Measurements from ENCODE around the gene NOTCH1. TPM values are rescaled to one million over a fixed set of nuclear protein-coding genes. Genes with fewer than 3 reads are reported as not detected.

The NOTCH1 gene
- total RNA-seq, 1 experiment from 2014 or later, result 53.4 TPM

DNA sequence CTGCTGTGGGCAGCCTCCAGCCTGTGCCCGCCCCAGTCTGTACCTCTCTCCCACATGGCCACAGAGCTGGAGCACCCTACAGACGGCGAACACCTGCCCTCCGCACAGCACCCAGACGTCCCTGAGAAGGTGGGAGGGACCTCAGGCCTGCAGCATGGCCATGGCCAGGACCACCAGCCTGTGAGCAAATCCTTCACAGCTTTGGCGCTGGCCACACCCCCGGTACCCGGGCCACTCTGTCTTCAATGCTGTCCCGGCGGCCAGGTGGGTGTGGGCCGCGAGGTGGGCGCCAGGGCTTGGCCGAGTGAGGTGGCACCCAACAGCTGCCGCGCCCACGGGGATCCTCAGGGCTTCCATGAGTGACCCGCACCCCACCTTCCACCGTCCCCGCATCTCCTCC is 18.7 kb downstream of the NOTCH1 start:
- Mint-ChIP-seq H3K4me3 (ENCODE audit: unreplicated experiment) (no peak overlapping the region), H3K36me3 (ENCODE audit: insufficient read depth, unreplicated experiment) (peaks cover 19% of the 10 kb centered on the region), H3K4me1 (ENCODE audit: insufficient read depth, unreplicated experiment) (no peaks in the 10 kb centered on the region), H3K27ac (ENCODE audit: low read depth, unreplicated experiment) (no peak overlapping the region), H3K9me3 (ENCODE audit: unreplicated experiment) (no peaks in the 10 kb centered on the region), H3K27me3 (ENCODE audit: insufficient read depth, unreplicated experiment) (no peaks in the 10 kb centered on the region)
- ChIA-PET CTCF (interaction anchor here (1.2 to 2.1 kb wide), 2 partner anchors 41 to 98 kb away, joined by 3 to 6 read pairs; no protein-coding TSS in a partner anchor), POLR2A (interaction anchor here (1.3 kb wide), 1 partner anchor 98 kb away, joined by 3 read pairs; no protein-coding TSS in a partner anchor)
- DNase-seq (ENCODE audit: unreplicated experiment), result no peak
- BruUV-seq (replicated peaks), result no TSS peak
- no peak for TF ChIP-seq CTCF (IDR thresholded peaks at IDR 0.05; ENCODE audit: unreplicated experiment)
- intact Hi-C loops (cut with micrococcal nuclease), result no loop called here

DNA sequence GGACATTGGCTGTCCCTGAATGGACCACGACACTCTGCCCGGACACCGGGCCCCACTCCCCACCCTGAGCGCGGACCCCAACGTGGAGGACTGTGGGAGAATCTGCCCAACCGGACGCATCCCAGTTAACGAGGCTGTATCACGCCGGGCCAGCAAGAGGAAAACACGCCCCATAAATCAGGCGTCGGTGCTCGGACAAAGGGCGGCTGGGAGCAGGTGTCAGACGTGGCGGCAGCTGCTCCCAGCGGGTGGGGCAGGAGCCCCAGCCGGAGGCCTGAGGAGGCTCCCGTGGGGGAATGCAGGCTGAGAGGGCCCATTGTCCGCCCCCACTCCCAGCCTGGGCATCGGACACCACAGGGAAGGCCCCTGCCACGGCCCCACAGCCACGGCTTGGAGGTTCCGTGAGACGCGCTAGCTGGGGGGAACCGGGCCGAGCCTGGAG is 19.2 kb downstream of the NOTCH1 start:
- BruUV-seq (replicated peaks), result no TSS peak
- H3K27me3 Mint-ChIP-seq (ENCODE audit: insufficient read depth, unreplicated experiment), result no peaks in the 10 kb centered on the region
- intact Hi-C loops (cut with micrococcal nuclease), result no loop called here
- H3K4me1 Mint-ChIP-seq (ENCODE audit: insufficient read depth, unreplicated experiment), result no peaks in the 10 kb centered on the region
- H3K9me3 Mint-ChIP-seq (ENCODE audit: unreplicated experiment), result no peaks in the 10 kb centered on the region
- no peak overlapping the region for H3K4me3 Mint-ChIP-seq (ENCODE audit: unreplicated experiment)
- no peak overlapping the region for H3K27ac Mint-ChIP-seq (ENCODE audit: low read depth, unreplicated experiment)
- H3K36me3 Mint-ChIP-seq (ENCODE audit: insufficient read depth, unreplicated experiment), result peaks cover 16% of the 10 kb centered on the region
- no peak for TF ChIP-seq CTCF (IDR thresholded peaks at IDR 0.05; ENCODE audit: unreplicated experiment)
- CTCF ChIA-PET, result interaction anchor here (1.2 to 2.1 kb wide), 2 partner anchors 40 to 98 kb away, joined by 3 to 6 read pairs; no protein-coding TSS in a partner anchor
- POLR2A ChIA-PET, result interaction anchor here (1.3 kb wide), 1 partner anchor 99 kb away, joined by 3 read pairs; no protein-coding TSS in a partner anchor
- DNase-seq (ENCODE audit: unreplicated experiment), result no peak

DNA sequence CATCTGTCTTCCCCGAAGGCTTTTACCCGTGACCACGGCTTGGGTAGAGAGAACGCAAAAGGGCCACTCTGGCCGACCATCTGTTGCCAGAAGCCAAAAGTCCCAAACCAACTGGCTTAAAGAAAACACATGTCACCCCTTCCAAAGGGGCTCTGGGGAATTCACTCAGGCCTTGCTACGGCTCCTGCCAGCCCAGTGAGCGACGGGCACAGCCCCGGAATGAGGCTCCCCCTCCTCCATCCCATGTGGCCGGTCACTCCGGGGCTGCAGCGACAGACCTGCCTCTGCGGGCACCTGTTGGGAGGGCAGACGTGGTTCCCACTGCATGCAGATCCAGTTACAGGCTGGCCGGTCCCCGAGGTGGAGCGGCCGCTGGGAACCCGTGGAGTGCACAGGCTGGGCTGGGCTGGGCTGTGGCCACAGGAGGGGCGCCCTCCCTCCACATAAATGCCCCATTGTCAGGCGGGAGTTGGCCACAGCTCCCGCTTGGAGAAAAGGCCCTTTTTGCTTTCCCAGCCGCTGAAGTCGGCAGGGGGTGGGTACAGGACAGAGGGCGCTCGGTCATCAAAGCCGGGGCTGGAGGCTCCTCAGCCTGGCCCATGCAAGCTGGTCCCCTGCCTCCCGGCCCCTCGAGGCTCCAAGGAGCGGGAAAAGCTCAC is 19.9 kb downstream of the NOTCH1 start:
- no peaks in the 10 kb centered on the region for H3K4me1 Mint-ChIP-seq (ENCODE audit: insufficient read depth, unreplicated experiment)
- CTCF ChIA-PET, result interaction anchor here (2.1 kb wide), 1 partner anchor 99 kb away, joined by 6 read pairs; no protein-coding TSS in a partner anchor
- H3K9me3 Mint-ChIP-seq (ENCODE audit: unreplicated experiment), result no peaks in the 10 kb centered on the region
- no TSS peak for BruUV-seq (replicated peaks)
- intact Hi-C loops (cut with micrococcal nuclease), result no loop called here
- no peak overlapping the region for H3K4me3 Mint-ChIP-seq (ENCODE audit: unreplicated experiment)
- DNase-seq (ENCODE audit: unreplicated experiment), result no peak
- no peaks in the 10 kb centered on the region for H3K27me3 Mint-ChIP-seq (ENCODE audit: insufficient read depth, unreplicated experiment)
- TF ChIP-seq CTCF (IDR thresholded peaks at IDR 0.05; ENCODE audit: unreplicated experiment), result no peak
- H3K27ac Mint-ChIP-seq (ENCODE audit: low read depth, unreplicated experiment), result no peak overlapping the region
- H3K36me3 Mint-ChIP-seq (ENCODE audit: insufficient read depth, unreplicated experiment), result peaks cover 13% of the 10 kb centered on the region
- POLR2A ChIA-PET, result no interaction called here

GRCh38 chr9:136525207-136525606 is 20.6 kb downstream of the NOTCH1 start:
- no peaks in the 10 kb centered on the region for H3K4me1 Mint-ChIP-seq (ENCODE audit: insufficient read depth, unreplicated experiment)
- H3K4me3 Mint-ChIP-seq (ENCODE audit: unreplicated experiment), result no peak overlapping the region
- H3K27me3 Mint-ChIP-seq (ENCODE audit: insufficient read depth, unreplicated experiment), result no peaks in the 10 kb centered on the region
- POLR2A ChIA-PET, result no interaction called here
- no peak overlapping the region for H3K27ac Mint-ChIP-seq (ENCODE audit: low read depth, unreplicated experiment)
- intact Hi-C loops (cut with micrococcal nuclease), result no loop called here
- CTCF ChIA-PET, result no interaction called here
- no peak for TF ChIP-seq CTCF (IDR thresholded peaks at IDR 0.05; ENCODE audit: unreplicated experiment)
- H3K36me3 Mint-ChIP-seq (ENCODE audit: insufficient read depth, unreplicated experiment), result peaks cover 13% of the 10 kb centered on the region
- BruUV-seq (replicated peaks), result no TSS peak
- no peaks in the 10 kb centered on the region for H3K9me3 Mint-ChIP-seq (ENCODE audit: unreplicated experiment)
- DNase-seq (ENCODE audit: unreplicated experiment), result no peak

Data from MCF 10A (cell line).